ENCODE measurements around the gene GTF2F1. TPM values are rescaled to one million over a fixed set of nuclear protein-coding genes. Genes with fewer than 3 reads are reported as not detected.

Gene GTF2F1
- total and polyA plus RNA-seq, 9 of the 15 experiments (the other 6 are each of a cell fraction or from before 2014, with no cell fraction given): 4.7 to 75.4 (median 68.4) TPM

DNA sequence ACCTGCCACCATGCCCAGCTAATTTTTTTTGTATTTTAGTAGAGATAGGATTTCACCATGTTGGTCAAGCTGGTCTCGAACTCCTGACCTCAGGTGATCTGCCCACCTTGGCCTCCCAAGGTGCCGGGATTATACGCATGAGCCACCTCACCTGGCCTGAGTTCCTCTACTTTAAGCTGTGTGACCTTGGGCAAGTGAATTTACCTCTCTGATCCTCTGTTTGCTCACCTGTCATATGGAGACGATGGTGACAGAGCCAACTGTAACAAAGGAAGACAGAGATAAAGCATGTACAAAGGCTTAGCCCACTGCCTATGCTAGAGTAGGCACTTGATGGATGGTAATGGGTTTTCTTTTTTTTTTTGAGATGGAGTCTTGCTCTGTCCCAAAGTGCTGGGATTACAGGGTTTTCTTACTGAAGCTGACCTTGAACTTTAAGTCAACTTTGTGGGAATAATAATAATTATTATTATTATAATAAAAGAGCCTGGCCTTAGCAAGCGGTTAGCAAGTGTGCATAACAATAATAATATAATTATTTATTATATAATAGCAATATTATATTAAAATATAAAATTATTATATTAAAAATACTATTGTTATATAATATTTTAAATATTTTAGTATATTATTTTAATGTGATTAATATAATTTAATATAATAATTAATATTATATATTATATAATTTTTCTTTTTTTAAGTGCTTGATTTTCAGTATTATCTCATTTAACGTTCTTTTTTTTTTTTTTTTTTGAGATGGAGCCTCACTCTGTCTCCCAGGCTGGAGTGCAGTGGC is 58.3 kb downstream of the GTF2F1 start:
- Histone ChIP-seq H3K9me1 (ENCODE audit: control insufficient read depth, insufficient read depth, low read length) (no peaks in the 10 kb centered on the region), H3K27me3 (ENCODE audit: control insufficient read depth in 2 of 2, insufficient read depth in 2 of 2, low read length in 2 of 2) (peaks cover 0 to 37% of the 10 kb centered on the region in 2 experiments; a peak in 4 of 5 replicates), H3K79me2 (ENCODE audit: control insufficient read depth, insufficient read depth, low read length) (no peaks in the 10 kb centered on the region), H3K36me3 (ENCODE audit: control insufficient read depth, insufficient read depth, low read length) (no peaks in the 10 kb centered on the region), H4K20me1 (replicated peaks; ENCODE audit: control insufficient read depth, insufficient read depth, low read length) (no peaks in the 10 kb centered on the region; the same call in 1 of the 2 replicates), H3K27ac (ENCODE audit: extremely low read depth, low read depth, low read length) (no peak overlapping the region), H3K9me3 (replicated peaks; ENCODE audit: control insufficient read depth, insufficient read depth, low read depth, low read length) (no peaks in the 10 kb centered on the region; the same call in 1 of the 2 replicates), H3K9ac (ENCODE audit: insufficient read depth in 1 of 2, low read depth in 2 of 2, low read length in 2 of 2) (no peak overlapping the region), H3K4me1 (replicated peaks in 1 of 2; ENCODE audit: control insufficient read depth in 2 of 2, insufficient read depth in 2 of 2, low read length in 2 of 2) (peaks cover 0 to 5% of the 10 kb centered on the region in 2 experiments; a peak in 2 of 5 replicates), H3K4me3 (no peak overlapping the region), H3K4me2 (ENCODE audit: insufficient read depth, low read length) (no peak overlapping the region), H2AFZ (ENCODE audit: low read depth, low read length) (no peak overlapping the region)
- DNase-seq (ENCODE audit: extremely low read depth in 1 of 4, low spot score in 3 of 4) (peak in 1 of 4 experiments; percentile 14), FAIRE-seq (no peak), ATAC-seq (no peak)
- ChIA-PET CTCF (ENCODE audit: low intra/inter-chr PET ratio) (no interaction called here), POLR2A (interaction anchor here (0.6 kb wide), 1 partner anchor 23 kb away, joined by 3 read pairs; no protein-coding TSS in a partner anchor)
- 8% methylated on average over 5 of the region's 6 CpGs for WGBS (ENCODE audit: insufficient coverage, low coverage, missing lambda C conversion rate)
- intact Hi-C loops (cut with micrococcal nuclease): no loop called here
- BruUV-seq (replicated peaks): no TSS peak
- TF ChIP-seq LEF1 (IDR thresholded peaks at IDR 0.05) (no peak), KDM1A (IDR thresholded peaks at IDR 0.05) (peak in 1 of 2 experiments; percentile 51; a peak in 2 of 4 replicates), SMARCA5 (IDR thresholded peaks at IDR 0.05) (peak; percentile 80), ZNF174 (CRISPR knock-in tag; IDR thresholded peaks at IDR 0.05) (no peak), CGGBP1 (CRISPR knock-in tag; IDR thresholded peaks at IDR 0.05) (no peak), RBM25 (IDR thresholded peaks at IDR 0.05; ENCODE audit: low read depth, low read length, severe bottlenecking) (peak; percentile 90), BCOR (IDR thresholded peaks at IDR 0.05) (peak; percentile 86), MLX (CRISPR knock-in tag; conservative IDR thresholded peaks at IDR 0.05) (no peak), HNRNPH1 (optimal IDR thresholded peaks at IDR 0.05; ENCODE audit: low read depth, low read length) (no peak), ZFP36 (IDR thresholded peaks at IDR 0.05; ENCODE audit: low read depth, low read length, partially characterized antibody) (peak; percentile 76), NKRF (IDR thresholded peaks at IDR 0.05; ENCODE audit: borderline replicate concordance) (no peak)
- in situ Hi-C loops (cut with MboI): no loop called here

All from K562 (cell line).